HepG2 (cell line): ENCODE data around the gene SSC5D. TPM values are rescaled to one million over a fixed set of nuclear protein-coding genes. Genes with fewer than 3 reads are reported as not detected.

Experiments
- BCL6 ChIP-seq: IDR thresholded peaks from 2 replicates; pipeline ENCODE4 v1.6.1; 2016; ENCODE audit warnings: missing genetic modification reagents, missing compliant biosample characterization
- DDIT3 ChIP-seq: sonication (generic); formaldehyde crosslinking; IDR thresholded peaks from 2 replicates; pipeline ENCODE4 v1.4.0; 2020; ENCODE audit warnings: mild to moderate bottlenecking, missing genetic modification reagents
- FOSL1 ChIP-seq: sonication (generic); formaldehyde crosslinking; IDR thresholded peaks from 2 replicates; pipeline ENCODE4 v1.9.0; 2021; ENCODE audit warnings: missing genetic modification reagents, borderline replicate concordance
- LCORL ChIP-seq, 2 experiments: fragments of 450-650 bp in 1 of 2; sonication (generic) in 1 of 2; formaldehyde crosslinking in 1 of 2; IDR thresholded peaks; 2 replicates each; pipeline versions ENCODE4 v1.5.0 to v1.6.1; 2017 to 2020; ENCODE audit warnings: antibody characterized with exemption in 1 of 2, missing genetic modification reagents in 1 of 2
- MAFG ChIP-seq: sonication (generic); formaldehyde crosslinking; IDR thresholded peaks from 2 replicates; pipeline ENCODE4 v1.5.1; 2020; ENCODE audit warnings: mild to moderate bottlenecking, missing genetic modification reagents
- NRL ChIP-seq: sonication (generic); formaldehyde crosslinking; IDR thresholded peaks from 2 replicates; pipeline ENCODE4 v1.5.0; 2020; ENCODE audit warnings: missing genetic modification reagents, mild to moderate bottlenecking, moderate library complexity, borderline replicate concordance
- PCBP1 ChIP-seq: fragments of 200-400 bp; formaldehyde crosslinking; IDR thresholded peaks from 2 replicates; pipeline ENCODE4 v1.6.1; 2017; ENCODE audit warnings: mild to moderate bottlenecking, low read depth, low read length, borderline replicate concordance
- WIZ ChIP-seq: sonication (generic); formaldehyde crosslinking; IDR thresholded peaks from 2 replicates; pipeline ENCODE4 v1.5.1; 2020; ENCODE audit warnings: mild to moderate bottlenecking, missing genetic modification reagents
- ZC3H13 ChIP-seq: sonication (generic); formaldehyde crosslinking; IDR thresholded peaks from 2 replicates; pipeline ENCODE4 v1.8.1; 2023; ENCODE audit warnings: mild to moderate bottlenecking, missing genetic modification reagents, moderate library complexity
- ZNF282 ChIP-seq: fragments of 450-650 bp; IDR thresholded peaks from 2 replicates; pipeline ENCODE4 v1.6.1; 2018; ENCODE audit not compliant: partially characterized antibody
- ZNF33B ChIP-seq: sonication (generic); formaldehyde crosslinking; IDR thresholded peaks from 2 replicates; pipeline ENCODE4 v1.5.1; 2020; ENCODE audit warnings: mild to moderate bottlenecking, missing genetic modification reagents
- ZNF354B ChIP-seq: sonication (generic); formaldehyde crosslinking; IDR thresholded peaks from 2 replicates; pipeline ENCODE4 v1.8.0; 2022; ENCODE audit warnings: mild to moderate bottlenecking, missing genetic modification reagents
- ZNF598 ChIP-seq: sonication (generic); formaldehyde crosslinking; IDR thresholded peaks from 2 replicates; pipeline ENCODE4 v1.5.1; 2020; ENCODE audit warnings: mild to moderate bottlenecking, missing genetic modification reagents, borderline replicate concordance
- ZNF800 ChIP-seq: sonication (generic); formaldehyde crosslinking; IDR thresholded peaks from 2 replicates; pipeline ENCODE4 v1.4.0; 2020; ENCODE audit warnings: missing genetic modification reagents
- ZSCAN31 ChIP-seq: sonication (generic); formaldehyde crosslinking; IDR thresholded peaks from 2 replicates; pipeline ENCODE4 v1.5.0; 2020; ENCODE audit warnings: low read depth, mild to moderate bottlenecking, missing genetic modification reagents
- polyA plus RNA-seq, 8 experiments: library from polyadenylated mRNA; depleted of rRNA in 3 of 8; stranded (reverse) in 7 of 8; unstranded in 1 of 8; fragments of >200 nt; fragmentation: Illumina TruSeq in 4 of 8; extraction: Trizol in 4 of 8; gene quantifications; 2 replicates each; pipeline versions ENCODE4 v1.2.1 to v1.2.3, GENCODE V29; 2011 to 2016; ENCODE audit warnings: low read depth in 4 of 8, missing spikeins in 1 of 8, mixed read lengths in 1 of 8; ENCODE audit not compliant: insufficient read depth in 1 of 8
- total RNA-seq, 5 experiments: library from RNA; depleted of rRNA; stranded (reverse); fragments of >200 nt; fragmentation: Illumina TruSeq; extraction: Trizol; gene quantifications; 2 replicates each; pipeline ENCODE4 v1.2.3, GENCODE V29; 2016; ENCODE audit warnings: low read depth in 1 of 5
- TF ChIP-seq, protein P1 (sequence below): sonication (generic); formaldehyde crosslinking; IDR thresholded peaks from 2 replicates; pipeline ENCODE4 v1.4.0; 2020; ENCODE audit warnings: missing genetic modification reagents
- TF ChIP-seq, protein P2 (sequence below): IDR thresholded peaks from 2 replicates; pipeline ENCODE4 v1.6.1; 2012; ENCODE audit warnings: inconsistent platforms
- TF ChIP-seq, protein P3 (sequence below), 2 experiments: sonication (generic) in 1 of 2; formaldehyde crosslinking in 1 of 2; IDR thresholded peaks; 2 replicates each; pipeline versions ENCODE4 v1.6.1 to v1.9.0; 2014 to 2022; ENCODE audit warnings: antibody characterized with exemption in 1 of 2, borderline replicate concordance in 1 of 2, inconsistent platforms in 1 of 2, low read depth in 1 of 2, missing genetic modification reagents in 1 of 2

The SSC5D gene
- total and polyA plus RNA-seq, 2 of the 13 experiments (the other 11 are each of a cell fraction or from before 2014, with no cell fraction given), result not detected

GRCh38 chr19:55467236-55468053, 20.8 kb upstream of the SSC5D start (continued):
- peak; percentile 72; the same call in 1 of the 2 replicates for TF ChIP-seq ZNF354B (CRISPR knock-in tag)
- no peak for TF ChIP-seq PCBP1
- no peak for TF ChIP-seq LCORL (IDR thresholded peaks at IDR 0.05)
- TF ChIP-seq LCORL (CRISPR knock-in tag; IDR thresholded peaks at IDR 0.05), result peak; percentile 51; the same call in 1 of the 2 replicates
- TF ChIP-seq ZNF33B (CRISPR knock-in tag), result no peak
- TF ChIP-seq, protein P1, sequence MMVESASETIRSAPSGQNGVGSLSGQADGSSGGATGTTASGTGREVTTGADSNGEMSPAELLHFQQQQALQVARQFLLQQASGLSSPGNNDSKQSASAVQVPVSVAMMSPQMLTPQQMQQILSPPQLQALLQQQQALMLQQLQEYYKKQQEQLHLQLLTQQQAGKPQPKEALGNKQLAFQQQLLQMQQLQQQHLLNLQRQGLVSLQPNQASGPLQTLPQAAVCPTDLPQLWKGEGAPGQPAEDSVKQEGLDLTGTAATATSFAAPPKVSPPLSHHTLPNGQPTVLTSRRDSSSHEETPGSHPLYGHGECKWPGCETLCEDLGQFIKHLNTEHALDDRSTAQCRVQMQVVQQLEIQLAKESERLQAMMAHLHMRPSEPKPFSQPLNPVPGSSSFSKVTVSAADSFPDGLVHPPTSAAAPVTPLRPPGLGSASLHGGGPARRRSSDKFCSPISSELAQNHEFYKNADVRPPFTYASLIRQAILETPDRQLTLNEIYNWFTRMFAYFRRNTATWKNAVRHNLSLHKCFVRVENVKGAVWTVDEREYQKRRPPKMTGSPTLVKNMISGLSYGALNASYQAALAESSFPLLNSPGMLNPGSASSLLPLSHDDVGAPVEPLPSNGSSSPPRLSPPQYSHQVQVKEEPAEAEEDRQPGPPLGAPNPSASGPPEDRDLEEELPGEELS, result no peak
- TF ChIP-seq ZNF282, result no peak
- TF ChIP-seq ZNF598, result peak; percentile 73; the same call in 1 of the 2 replicates
- TF ChIP-seq BCL6, result no peak
- no peak for TF ChIP-seq ZC3H13 (CRISPR knock-in tag)
- TF ChIP-seq NRL (CRISPR knock-in tag), result no peak
- TF ChIP-seq, protein P2, sequence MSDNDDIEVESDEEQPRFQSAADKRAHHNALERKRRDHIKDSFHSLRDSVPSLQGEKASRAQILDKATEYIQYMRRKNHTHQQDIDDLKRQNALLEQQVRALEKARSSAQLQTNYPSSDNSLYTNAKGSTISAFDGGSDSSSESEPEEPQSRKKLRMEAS, result peak; percentile 77; the same call in 1 of the 2 replicates
- TF ChIP-seq DDIT3 (CRISPR knock-in tag), result no peak
- no peak for TF ChIP-seq MAFG (CRISPR knock-in tag)
- 0 out of 2 replicates have a peak, but pooled peaks have one; percentile 47 for TF ChIP-seq WIZ (CRISPR knock-in tag)
- no peak for TF ChIP-seq ZSCAN31 (CRISPR knock-in tag)
- TF ChIP-seq, protein P3, sequence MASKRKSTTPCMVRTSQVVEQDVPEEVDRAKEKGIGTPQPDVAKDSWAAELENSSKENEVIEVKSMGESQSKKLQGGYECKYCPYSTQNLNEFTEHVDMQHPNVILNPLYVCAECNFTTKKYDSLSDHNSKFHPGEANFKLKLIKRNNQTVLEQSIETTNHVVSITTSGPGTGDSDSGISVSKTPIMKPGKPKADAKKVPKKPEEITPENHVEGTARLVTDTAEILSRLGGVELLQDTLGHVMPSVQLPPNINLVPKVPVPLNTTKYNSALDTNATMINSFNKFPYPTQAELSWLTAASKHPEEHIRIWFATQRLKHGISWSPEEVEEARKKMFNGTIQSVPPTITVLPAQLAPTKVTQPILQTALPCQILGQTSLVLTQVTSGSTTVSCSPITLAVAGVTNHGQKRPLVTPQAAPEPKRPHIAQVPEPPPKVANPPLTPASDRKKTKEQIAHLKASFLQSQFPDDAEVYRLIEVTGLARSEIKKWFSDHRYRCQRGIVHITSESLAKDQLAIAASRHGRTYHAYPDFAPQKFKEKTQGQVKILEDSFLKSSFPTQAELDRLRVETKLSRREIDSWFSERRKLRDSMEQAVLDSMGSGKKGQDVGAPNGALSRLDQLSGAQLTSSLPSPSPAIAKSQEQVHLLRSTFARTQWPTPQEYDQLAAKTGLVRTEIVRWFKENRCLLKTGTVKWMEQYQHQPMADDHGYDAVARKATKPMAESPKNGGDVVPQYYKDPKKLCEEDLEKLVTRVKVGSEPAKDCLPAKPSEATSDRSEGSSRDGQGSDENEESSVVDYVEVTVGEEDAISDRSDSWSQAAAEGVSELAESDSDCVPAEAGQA (IDR thresholded peaks at IDR 0.05; ENCODE audit: low read depth), result no peak
- TF ChIP-seq, protein P3 (CRISPR knock-in tag; IDR thresholded peaks at IDR 0.05; ENCODE audit: borderline replicate concordance), result no peak
- TF ChIP-seq FOSL1, result no peak
- TF ChIP-seq ZNF800 (CRISPR knock-in tag), result no peak
